HG03108 (cell line): ENCODE data around the gene TAMALIN.

Source experiments
- ATAC-seq: cut with Tn5 transposase; IDR thresholded peaks from one replicate; pipeline ENCODE4 v1.9.1; 2021; ENCODE audit warnings: moderate library complexity; ENCODE audit not compliant: unreplicated experiment

Gene TAMALIN

GRCh38 chr12:52011602-52012214 lies 5.0 kb downstream of the TAMALIN start:
- no peak for ATAC-seq

GRCh38 chr12:52013626-52014310 lies 7.0 kb downstream of the TAMALIN start:
- ATAC-seq, result no peak

- no peak for ATAC-seq
Observed at GRCh38 chr12:52014567-52015530, 8.1 kb downstream of the TAMALIN start.

- ATAC-seq, result no peak
Observed at GRCh38 chr12:52015532-52016041, 8.8 kb downstream of the TAMALIN start.

GRCh38 chr12:52018433-52019112 lies 11.8 kb downstream of the TAMALIN start:
- no peak for ATAC-seq

GRCh38 chr12:52019113-52019770 lies 12.5 kb downstream of the TAMALIN start:
- ATAC-seq, result no peak

- ATAC-seq, result no peak
Observed at GRCh38 chr12:52020539-52021336, 14.0 kb downstream of the TAMALIN start.

- ATAC-seq, result no peak
Observed at GRCh38 chr12:52022841-52023181, 16.1 kb downstream of the TAMALIN start.

GRCh38 chr12:52023182-52023975 lies 16.6 kb downstream of the TAMALIN start:
- peak; percentile 38 for ATAC-seq

GRCh38 chr12:52023976-52024688 lies 17.4 kb downstream of the TAMALIN start:
- no peak for ATAC-seq

- no peak for ATAC-seq
Observed at GRCh38 chr12:52024845-52025230, 18.1 kb downstream of the TAMALIN start.

GRCh38 chr12:52026263-52026662 lies 19.5 kb downstream of the TAMALIN start:
- no peak for ATAC-seq

- no peak for ATAC-seq
Observed at GRCh38 chr12:52027085-52027843, 20.5 kb downstream of the TAMALIN start.

GRCh38 chr12:52029685-52030084 lies 22.9 kb downstream of the TAMALIN start:
- ATAC-seq, result no peak

GRCh38 chr12:52032446-52032803 lies 25.7 kb downstream of the TAMALIN start:
- no peak for ATAC-seq

- peak; percentile 85 for ATAC-seq
Observed at GRCh38 chr12:52032804-52033445, 26.2 kb downstream of the TAMALIN start.
